Stimulated activated CD8-positive, alpha-beta memory T cell treated with anti-CD3 and anti-CD28 coated beads, Interleukin-7, amount 100 ng/mL, for 24 hours (primary cell): ENCODE results near the gene CFAP221.

ENCODE experiments used
- DNase-seq: peaks from one replicate; pipeline ENCODE4 v3.0.0-alpha.2; 2020; ENCODE audit warnings: low read depth

The CFAP221 gene

GRCh38 chr2:119681203-119681867 lies 137.1 kb downstream of the CFAP221 start:
- no peak for DNase-seq

GRCh38 chr2:119681868-119682220 lies 137.6 kb downstream of the CFAP221 start:
- no peak for DNase-seq

- DNase-seq: no peak
Observed at GRCh38 chr2:119682578-119682977, 138.3 kb downstream of the CFAP221 start.

- no peak for DNase-seq
Observed at GRCh38 chr2:119683074-119683712, 138.9 kb downstream of the CFAP221 start.

GRCh38 chr2:119683713-119684443 lies 139.6 kb downstream of the CFAP221 start:
- no peak for DNase-seq

GRCh38 chr2:119684518-119684917 lies 140.3 kb downstream of the CFAP221 start:
- no peak for DNase-seq

GRCh38 chr2:119688616-119689015 lies 144.4 kb downstream of the CFAP221 start:
- DNase-seq: no peak

GRCh38 chr2:119689218-119689617 lies 145.0 kb downstream of the CFAP221 start:
- DNase-seq: no peak

- DNase-seq: no peak
Observed at GRCh38 chr2:119691189-119691588, 146.9 kb downstream of the CFAP221 start.

- DNase-seq: no peak
Observed at GRCh38 chr2:119691651-119692245, 147.5 kb downstream of the CFAP221 start.

- DNase-seq: no peak
Observed at GRCh38 chr2:119692310-119692709, 148.1 kb downstream of the CFAP221 start.

GRCh38 chr2:119692954-119693353 lies 148.7 kb downstream of the CFAP221 start:
- no peak for DNase-seq

- DNase-seq: no peak
Observed at GRCh38 chr2:119693567-119693966, 149.3 kb downstream of the CFAP221 start.

GRCh38 chr2:119693967-119694366 lies 149.7 kb downstream of the CFAP221 start:
- DNase-seq: no peak

- DNase-seq: no peak
Observed at GRCh38 chr2:119694470-119694844, 150.2 kb downstream of the CFAP221 start.

- DNase-seq: no peak
Observed at GRCh38 chr2:119694845-119695521, 150.7 kb downstream of the CFAP221 start.

GRCh38 chr2:119696005-119696404 lies 151.8 kb downstream of the CFAP221 start:
- DNase-seq: no peak

- DNase-seq: no peak
Observed at GRCh38 chr2:119696494-119697030, 152.3 kb downstream of the CFAP221 start.

- DNase-seq: no peak
Observed at GRCh38 chr2:119697290-119698020, 153.2 kb downstream of the CFAP221 start.

GRCh38 chr2:119698246-119698645 lies 154.0 kb downstream of the CFAP221 start:
- DNase-seq: no peak

GRCh38 chr2:119699016-119699606 lies 154.9 kb downstream of the CFAP221 start:
- no peak for DNase-seq
